Hippocampal formation (tissue), 2 donors: ENCODE data around the gene OR51B5.
"Not testable (repeated sequence)": the region's sequence is repeated elsewhere in the genome, so short reads cannot be mapped to it uniquely, and the experiment has no call there.

Experiments used
- DNase-seq, 2 donors: peaks; one replicate each; lab custom pipeline; 2025; lab: John Stamatoyannopoulos, UW

OR51B5 gene, protein sequence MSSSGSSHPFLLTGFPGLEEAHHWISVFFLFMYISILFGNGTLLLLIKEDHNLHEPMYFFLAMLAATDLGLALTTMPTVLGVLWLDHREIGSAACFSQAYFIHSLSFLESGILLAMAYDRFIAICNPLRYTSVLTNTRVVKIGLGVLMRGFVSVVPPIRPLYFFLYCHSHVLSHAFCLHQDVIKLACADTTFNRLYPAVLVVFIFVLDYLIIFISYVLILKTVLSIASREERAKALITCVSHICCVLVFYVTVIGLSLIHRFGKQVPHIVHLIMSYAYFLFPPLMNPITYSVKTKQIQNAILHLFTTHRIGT

DNA sequence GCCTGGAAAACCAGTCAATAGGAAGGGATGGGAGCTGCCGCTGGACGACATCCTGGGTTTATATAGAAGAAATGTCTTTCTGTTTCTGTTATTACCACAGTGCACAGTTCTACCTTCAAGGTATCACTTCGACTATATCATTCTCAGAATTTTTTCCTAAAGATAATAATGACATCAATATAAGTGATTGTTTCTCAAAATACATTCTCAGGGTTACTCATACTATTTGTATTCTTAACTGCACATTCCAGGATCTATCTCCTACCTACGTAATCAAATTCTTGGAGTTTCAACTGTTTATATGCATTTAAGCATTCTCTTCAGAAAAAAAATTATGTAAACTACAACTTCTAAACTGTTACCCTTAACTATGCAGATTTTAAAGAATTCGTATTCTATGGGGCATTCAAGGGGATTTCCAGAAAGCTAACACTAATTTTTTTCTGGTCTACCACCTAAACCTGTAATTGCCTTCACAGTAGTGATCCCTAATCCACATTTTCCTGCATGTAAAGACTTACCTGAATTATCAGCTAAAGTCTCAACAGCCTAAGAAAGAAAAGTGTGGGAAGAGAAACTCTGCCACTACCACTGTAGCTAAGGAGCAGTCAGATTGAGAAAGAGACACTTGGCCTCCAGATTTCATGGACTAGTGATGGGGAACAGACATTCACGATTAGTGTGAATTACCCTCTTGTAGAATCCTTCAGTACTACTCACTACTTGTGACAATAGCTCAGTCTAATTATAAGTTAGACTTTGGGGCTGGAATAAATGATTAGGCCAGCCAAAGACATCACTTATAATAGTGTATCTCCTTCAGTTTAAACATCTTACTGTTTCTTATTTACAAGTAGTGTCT lies at the start of gene OR51B5:
TSS of gene OR51B5 (minus strand) at position 51 of the 862 bp plus-strand sequence. CDS start at position 51, 0 bp downstream.
- no peak for DNase-seq

DNA sequence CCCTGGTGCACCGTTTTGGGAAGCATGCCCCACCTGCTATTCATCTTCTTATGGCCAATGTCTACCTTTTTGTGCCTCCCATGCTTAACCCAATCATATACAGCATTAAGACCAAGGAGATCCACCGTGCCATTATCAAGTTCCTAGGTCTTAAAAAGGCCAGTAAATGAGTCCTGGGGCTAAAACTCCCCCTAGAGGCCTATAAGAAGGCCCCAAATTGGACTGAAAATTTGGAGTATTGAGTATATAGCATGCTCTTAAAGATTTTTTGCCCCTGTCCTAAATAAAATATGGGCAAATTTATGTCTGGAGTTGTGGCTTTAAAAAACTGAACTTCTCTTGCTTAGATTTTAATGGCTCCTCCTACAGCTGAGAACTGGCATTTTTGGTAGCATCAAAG lies 46.9 kb upstream of the OR51B5 start:
- DNase-seq, result no peak

DNA sequence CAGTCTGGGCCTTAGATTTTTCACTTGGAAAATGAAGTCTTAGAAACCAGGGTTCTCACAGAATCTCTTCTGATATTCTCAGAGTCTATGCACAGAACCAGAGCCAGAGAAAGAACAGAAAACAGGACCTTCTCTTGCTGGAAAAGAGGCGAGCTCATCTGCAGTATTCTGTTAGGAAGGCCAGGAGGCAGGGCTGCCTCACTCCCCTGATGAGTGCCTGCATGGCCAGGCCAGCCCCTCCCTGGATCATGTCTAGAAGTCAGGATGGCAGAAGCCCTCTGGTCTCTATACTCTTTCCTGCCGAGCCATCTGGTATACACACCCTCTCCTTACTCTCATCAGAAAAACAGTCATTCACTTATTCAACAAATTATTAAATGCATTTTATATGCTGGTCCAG lies 41.0 kb upstream of the OR51B5 start:
- no peak for DNase-seq

DNA sequence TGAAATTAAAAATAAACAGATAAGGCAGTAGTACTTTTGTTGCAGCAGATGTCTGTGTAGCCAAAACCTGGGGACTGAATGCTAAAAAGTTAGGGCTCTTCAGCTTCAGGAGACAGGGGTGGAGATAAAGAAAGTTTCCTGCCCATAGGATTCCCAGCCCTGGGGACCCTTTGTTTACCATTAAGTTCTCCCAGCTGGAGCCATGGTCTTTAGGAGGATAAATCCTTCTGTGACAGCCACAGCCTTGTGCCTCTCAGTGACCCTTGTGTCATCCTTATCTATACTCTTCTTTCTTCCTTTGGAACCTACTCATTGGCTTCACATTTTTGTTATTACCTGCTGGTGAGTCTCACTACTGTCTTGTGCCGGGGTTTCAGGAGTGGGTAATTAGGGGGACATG lies 40.3 kb upstream of the OR51B5 start, which contains the start of gene OR51M1:
TSS of gene OR51M1 (plus strand) at position 237 of the 400 bp plus-strand sequence. CDS start 5,587 bp downstream, outside the sequence.
- no peak for DNase-seq

DNA sequence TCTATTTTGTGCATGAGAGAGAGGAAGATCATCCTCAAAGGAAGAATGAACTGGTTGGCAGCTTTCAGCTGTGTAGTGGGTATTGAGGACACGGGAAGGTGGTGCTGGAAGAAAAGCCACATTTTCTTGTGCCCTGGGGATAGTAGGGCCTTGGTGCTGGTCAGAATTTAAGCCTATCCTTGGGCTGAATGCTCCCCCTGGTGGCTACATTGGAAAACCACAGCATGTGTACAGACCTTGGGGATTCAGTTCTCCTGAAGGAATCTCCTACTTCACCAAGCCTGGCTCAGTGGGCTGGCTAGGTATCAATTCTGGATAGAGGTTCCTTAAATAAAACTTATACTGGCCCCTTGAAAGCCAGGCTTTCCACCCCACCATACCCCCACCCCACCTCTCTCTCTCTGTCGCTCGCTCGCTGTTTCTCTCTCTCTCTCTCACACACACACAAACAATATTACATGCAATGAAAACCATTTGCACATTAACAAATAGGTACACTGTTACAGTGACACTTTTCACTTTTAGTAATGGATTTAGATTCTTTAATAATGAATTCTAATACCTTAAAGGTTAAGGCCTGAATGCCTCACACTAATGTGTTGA lies 37.5 kb upstream of the OR51B5 start:
- DNase-seq, result peak; percentile 15 to 21

DNA sequence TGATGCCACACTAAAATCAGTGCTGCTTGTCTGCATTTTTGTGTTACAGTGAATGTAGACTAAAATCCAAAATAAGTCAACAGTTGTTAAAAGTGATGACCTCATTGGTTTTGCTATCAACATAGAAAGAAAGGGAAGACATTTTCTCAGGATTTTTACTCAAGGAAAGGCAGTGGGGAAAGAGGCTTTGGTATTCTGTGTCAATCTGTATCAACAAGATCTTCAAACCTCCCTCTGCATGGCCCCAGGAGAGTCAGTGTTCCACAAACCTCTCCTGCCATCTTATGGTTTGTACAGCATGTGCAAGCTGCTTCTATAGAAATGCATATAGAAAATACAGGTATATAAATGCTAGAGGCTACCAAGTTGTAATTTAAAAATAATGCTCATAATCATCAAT lies 26.5 kb upstream of the OR51B5 start:
- no peak for DNase-seq

DNA sequence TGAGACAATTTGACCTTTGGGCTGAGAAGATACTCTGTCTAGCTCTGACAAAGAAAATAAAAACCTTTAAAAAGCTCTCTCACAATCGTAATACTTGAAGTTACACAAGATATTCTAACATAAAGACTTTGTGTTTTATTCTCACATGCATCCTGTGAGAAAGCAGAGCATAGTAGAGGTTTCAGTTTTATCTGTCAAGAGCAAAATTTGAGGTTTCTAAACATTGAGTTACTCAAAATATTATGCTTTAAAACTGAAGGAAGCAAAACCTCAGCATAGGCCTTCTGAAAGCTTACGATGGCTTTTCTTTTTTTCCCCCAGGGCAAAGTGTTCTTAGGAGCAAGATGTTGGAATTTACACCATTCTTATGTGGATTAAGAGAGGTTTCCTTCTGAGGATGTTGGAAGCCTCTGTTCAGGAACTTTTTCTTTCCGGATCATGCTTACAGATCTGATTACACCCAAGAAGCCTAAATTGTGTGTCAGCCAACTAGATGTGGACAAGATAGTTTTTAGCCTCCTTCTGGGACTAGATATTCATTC lies 25.2 kb upstream of the OR51B5 start:
- no peak for DNase-seq

DNA sequence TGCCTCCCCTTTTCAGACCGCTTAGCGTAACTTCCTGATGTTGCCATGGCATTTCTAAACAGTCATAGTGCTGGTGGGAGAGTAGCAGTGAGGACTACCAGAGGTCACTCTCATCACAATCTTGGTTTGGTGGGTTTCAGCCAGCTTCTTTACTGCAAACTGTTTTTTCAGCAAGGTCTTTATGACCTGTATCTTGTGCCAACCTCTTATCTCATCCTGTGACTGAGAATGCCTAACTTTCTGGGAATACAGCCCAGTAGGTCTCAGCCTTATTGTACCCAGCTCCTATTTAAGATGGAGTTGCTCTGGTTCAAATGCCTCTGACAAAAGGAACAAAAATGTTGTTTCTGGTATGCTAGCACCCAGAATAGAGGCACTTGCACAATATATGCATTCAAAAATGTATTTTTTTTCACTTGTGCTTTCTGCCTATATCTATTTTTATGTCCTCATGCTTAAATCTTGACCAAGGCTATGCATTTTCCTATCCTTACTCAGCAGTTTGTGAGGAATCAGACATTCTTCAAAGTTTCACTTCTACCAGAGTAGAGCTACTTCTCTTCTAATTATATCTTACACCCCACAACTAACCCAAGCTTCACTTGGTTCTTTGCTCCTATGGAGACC lies 24.2 kb upstream of the OR51B5 start:
- no peak for DNase-seq

DNA sequence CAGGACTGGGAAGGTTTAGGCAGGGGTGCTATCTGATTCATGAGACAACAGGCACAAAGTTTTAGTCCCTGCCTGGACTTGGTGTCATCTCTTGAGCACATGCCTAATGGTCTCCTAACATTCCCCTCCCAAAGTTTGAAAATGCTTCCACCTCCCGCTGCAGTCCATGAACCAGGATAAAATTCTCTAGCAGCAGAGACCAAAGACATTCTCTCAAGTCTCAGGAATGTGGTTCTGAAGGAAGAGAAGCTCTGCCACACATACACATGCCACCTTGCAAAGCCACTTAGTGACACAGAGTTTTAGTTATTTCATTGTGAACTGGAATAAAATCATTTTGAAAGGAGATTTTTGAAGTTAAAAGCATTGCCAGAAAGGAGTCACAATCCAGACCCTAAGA lies 23.5 kb upstream of the OR51B5 start:
- no peak for DNase-seq

DNA sequence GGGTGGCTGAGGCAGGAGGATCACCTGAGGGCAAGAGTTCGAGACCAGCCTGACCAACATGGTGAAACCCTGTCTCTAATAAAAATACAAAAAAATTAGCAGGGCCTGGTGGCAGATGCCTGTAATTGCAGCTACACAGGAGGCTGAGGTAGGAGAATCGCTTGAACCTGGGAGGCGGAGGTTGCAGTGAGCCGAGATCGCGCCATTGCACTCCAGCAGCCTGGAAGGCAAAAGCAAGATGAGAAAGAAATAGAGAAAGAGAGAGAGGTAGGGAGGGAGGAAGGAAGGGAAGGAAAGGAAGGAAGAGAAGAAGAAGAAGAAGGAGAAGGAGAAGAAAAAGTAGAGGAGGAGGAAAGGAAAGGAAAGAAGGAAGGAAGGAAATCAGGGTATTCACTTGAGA lies 23.0 kb upstream of the OR51B5 start:
- DNase-seq, result not testable (repeated sequence)

DNA sequence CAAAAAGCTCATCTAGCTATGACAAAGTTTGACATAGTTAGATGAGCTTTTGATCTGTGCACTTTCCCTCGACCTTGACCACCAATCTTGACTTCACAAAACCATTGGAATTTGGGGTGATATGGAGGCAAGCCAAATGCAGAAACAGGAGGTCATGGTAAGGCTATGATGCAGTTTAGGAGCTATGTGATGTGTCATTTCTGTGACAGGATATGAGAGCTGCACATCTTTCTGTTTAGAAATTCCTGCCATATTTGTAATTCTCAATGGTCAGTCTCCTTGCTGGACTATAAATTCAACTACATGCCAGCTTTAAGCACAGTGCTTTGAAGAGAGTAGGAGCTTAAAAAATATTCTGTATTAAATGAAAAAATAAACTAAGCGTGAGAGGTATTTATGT lies 20.9 kb upstream of the OR51B5 start:
- no peak for DNase-seq

DNA sequence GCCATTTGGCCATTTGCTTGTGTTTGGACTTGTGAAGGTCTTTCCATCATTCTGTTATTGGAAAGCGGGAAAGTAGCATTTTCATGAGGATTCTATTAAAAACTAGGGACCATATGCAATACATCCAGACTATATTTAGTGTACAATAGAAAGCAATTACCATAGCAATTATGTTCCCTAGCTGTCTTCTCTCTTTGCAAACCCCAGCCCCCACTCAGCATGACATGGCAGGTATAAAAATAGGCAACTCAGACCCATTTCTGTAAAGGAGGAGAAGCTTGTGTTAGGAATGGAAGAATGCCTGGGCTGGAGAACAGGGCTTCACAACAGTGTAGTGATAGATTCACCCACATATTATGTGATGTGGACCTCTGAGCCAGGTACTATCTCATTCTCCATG lies 20.4 kb upstream of the OR51B5 start:
- no peak for DNase-seq

DNA sequence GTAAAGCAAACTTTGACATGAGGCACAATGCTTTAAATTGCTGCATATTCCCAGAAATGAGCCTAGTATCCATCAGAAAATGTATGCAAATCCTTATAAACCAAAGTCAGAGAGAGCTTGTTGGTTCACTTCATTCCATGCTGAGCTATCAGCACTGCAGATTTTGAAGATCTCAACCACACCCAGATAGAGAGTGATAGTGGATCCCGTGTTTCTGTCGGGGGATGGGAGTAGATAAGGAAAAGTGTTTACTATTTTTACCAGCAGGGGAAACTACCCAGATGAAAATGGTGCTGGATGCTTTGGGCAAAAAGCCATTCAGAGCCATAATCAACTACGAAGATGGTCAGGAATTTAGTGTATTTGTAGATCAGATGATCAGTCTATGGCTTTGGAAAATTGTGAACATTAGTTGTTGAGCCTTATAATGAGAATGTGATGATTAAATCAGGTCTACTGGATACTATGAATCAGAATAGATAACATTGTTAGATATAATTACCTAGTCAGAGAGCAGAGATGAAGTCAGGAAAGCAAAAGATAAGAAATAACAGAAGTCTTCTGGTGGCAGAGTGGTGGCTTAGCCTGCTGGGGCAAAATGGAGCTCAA lies 18.8 kb upstream of the OR51B5 start:
- no peak for DNase-seq

DNA sequence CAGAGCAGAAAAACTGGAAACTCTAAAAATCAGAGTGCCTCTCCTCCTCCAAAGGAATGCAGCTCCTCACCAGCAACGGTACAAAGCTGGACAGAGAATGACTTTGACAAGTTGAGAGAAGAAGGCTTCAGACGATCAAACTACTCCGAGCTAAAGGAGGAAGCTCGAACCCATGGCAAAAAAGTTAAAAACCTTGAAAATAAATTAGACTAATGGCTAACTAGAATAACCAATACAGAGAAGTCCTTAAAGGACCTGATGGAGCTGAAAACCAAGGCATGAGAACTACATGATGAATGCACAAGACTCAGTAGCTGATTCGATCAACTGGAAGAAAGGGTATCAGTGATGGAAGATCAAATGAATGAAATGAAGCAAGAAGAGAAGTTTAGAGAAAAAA lies 12.7 kb upstream of the OR51B5 start:
- not testable (repeated sequence) for DNase-seq

DNA sequence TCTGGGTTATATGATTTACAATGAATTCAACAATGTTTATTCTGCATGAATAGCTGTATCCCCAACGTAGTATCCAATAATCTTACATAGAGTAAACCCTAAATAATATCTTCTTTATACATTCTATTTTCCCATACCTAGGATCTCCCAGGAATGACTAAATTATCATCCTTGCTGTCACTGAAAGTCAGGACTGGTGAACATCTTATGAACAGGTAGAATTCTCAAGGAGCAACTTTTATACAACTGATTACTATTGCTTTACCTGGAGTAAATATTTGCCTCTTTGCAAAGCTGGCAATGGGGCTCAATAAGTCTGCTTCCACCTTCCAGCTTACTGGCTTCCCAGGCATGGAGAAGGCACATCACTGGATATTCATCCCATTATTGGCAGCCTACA lies 7.9 kb upstream of the OR51B5 start, which contains the start of gene OR51B6:
TSS of gene OR51B6 (plus strand) at position 301 of the 400 bp plus-strand sequence. CDS start at position 301, 0 bp downstream.
- no peak for DNase-seq

DNA sequence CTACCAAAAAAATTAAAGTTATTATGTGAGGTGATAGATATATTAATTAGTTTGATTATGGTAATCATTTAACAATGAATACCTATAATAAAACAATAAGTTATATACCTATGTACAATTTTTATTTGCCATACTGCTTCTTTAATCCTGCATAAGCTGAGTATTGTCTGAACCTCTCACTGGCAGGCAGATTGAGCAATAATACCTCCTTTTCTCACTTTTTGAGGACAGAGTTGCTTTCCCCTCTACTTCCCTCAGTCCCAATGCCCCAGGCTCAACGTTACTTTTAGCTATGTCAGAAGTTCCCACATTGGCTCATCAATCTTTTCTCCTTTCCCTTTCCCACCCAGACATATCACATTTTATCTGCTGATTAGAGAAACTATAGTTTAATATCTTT lies 6.2 kb upstream of the OR51B5 start:
- DNase-seq, result no peak

DNA sequence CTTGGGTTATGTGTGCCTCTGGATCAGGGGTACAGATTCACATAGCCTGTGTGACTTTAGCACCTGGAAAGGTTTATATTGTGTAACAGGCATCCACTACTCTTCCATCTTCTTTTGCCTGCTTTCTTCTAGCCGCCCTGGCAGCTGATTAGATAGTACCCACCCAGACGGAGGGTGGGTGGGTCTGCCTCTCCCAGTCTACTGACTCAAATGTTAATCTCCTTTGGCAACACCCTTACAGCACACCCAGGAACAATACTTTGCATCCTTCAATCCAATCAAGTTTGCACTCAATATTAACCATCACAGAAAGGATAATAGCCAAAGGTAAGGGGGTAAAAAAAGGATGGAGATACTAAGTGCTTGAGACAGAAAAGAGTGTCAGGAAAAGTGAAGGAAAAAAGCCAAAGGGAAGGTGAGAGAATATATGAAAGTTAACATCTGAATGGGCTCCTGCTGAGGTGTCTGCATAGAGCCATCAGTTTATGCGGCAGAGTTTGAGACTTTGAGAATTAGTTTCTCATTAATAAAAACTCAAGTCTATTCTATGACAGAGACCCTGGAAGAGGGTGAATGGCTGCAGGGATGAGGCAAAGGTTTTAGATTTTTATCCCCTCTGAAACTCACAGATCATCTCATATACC lies 5.3 kb upstream of the OR51B5 start:
- DNase-seq, result no peak

DNA sequence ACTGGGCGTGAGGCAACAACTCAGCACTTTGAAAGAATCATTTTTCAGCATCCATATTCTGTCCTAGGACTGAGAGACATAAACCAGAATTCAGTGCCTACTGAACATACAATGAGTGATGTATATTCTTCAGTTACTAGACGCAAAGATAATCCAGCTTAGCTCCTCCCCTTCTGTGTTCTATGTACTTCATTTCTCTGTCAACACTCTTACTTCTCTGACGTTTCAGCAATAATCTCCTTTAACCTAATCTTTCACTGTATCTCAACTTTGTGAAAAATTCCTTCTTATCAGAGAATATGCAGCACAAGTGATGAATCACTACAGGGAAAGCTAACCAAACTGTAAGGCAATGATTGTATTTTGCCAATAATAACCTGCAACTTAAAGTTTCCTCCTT lies 2.5 kb upstream of the OR51B5 start:
- DNase-seq, result no peak

DNA sequence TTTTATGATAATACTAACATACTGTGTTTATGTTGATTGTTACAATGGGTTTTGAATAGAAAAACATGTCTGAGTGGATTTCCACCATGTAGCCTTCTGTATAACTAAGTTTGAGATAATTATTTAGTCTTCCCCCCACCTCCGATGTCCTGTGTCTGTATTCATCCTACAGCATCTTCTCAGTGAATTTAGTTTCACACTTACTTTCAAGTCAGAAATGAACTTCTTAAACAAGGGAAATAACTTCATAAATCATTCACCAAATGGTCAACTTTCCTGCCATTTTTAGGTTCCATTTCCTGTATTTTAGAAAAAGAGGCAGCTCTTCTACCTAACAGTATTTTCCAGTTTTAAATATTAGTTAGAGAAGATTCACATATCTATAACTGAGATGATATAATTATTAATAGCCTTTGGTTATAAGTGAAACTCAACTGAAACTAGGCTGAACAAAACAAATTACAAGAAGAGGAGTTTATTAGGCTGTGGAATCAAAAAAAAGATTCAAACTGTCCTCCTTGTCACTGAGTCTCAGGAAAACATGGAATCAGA lies 3.5 kb downstream of the OR51B5 start:
- no peak for DNase-seq

DNA sequence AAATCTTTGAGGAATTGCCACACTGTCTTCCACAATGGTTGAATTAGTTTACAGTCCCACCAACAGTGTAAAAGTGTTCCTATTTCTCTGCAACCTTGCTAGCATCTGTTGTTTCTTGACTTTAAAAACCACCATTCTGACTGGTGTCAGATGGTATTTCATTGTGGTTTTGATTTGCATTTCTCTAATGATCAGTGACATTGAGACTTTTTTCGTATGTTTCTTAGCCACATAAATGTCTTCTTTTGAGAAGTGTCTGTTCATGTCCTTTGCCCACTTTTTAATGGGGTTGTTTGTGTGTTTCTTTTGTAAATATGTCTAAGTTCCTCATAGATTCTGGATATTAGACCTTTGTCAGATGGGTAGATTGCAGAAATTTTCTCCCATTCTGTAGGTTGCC lies 6.1 kb downstream of the OR51B5 start:
- not testable (repeated sequence) for DNase-seq

DNA sequence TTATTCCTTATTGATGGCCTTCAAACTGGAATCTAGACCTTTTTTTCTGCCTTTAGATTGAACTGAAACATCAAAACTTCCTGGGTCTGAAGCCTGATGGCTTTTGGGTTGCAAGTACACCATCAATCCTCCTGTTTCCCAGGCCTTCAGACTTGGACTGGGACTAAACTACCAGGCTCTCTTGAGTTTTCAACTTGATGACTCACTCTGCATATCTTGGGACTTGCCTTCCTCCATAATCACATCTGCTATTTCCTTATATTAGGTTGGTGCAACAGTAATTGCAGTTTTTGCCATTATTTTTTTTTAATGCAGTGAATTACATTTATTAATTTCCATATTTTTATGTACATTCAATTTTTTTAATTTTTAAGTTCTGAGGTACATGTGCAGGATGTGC lies 7.0 kb downstream of the OR51B5 start:
- no peak for DNase-seq
